ENCODE results near the gene MEIOSIN. TPM values are rescaled to one million over a fixed set of nuclear protein-coding genes. Genes with fewer than 3 reads are reported as not detected.

MEIOSIN gene
- total and polyA plus RNA-seq, 2 of the 13 experiments (the other 11 are each of a cell fraction or from before 2014, with no cell fraction given): not detected

DNA sequence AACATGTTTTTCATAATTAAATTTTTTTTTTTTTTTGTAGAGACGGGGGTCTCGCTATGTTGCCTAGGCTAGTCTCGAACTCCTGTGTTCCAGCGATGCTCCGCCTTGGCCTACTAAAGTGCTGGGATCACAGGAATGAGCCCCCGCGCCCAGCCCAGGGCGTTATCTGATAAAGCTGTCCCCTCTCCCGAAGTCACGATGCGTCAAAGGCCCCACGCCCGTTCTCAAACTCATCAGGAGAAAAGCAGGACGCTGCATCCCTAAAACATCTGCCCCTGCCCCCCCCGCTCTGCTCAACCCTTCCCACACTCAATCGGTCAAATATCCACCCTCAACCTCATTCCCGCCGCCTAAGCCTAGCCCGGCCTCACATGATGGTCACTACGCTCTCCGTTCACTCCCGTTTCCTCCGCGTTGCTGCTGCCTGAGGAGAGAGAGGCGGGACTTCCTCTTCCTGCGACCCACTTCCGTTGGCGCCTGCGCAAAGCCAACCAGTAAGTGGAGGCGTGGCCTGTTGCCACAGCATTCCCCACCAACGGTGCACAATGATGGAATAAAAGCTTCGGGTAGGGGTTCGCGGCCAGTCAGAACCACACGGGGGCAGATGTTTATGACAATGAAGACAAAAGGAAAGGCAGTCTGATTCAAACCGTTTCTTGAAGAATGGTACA is 41.6 kb upstream of the MEIOSIN start, which contains the start of gene SNRPD2 (continued):
- TF ChIP-seq, protein P1, sequence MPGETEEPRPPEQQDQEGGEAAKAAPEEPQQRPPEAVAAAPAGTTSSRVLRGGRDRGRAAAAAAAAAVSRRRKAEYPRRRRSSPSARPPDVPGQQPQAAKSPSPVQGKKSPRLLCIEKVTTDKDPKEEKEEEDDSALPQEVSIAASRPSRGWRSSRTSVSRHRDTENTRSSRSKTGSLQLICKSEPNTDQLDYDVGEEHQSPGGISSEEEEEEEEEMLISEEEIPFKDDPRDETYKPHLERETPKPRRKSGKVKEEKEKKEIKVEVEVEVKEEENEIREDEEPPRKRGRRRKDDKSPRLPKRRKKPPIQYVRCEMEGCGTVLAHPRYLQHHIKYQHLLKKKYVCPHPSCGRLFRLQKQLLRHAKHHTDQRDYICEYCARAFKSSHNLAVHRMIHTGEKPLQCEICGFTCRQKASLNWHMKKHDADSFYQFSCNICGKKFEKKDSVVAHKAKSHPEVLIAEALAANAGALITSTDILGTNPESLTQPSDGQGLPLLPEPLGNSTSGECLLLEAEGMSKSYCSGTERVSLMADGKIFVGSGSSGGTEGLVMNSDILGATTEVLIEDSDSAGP (CRISPR knock-in tag; IDR thresholded peaks at IDR 0.05; ENCODE audit: borderline replicate concordance): peak; percentile 52; the same call in 1 of the 2 replicates
- TF ChIP-seq, protein P2, sequence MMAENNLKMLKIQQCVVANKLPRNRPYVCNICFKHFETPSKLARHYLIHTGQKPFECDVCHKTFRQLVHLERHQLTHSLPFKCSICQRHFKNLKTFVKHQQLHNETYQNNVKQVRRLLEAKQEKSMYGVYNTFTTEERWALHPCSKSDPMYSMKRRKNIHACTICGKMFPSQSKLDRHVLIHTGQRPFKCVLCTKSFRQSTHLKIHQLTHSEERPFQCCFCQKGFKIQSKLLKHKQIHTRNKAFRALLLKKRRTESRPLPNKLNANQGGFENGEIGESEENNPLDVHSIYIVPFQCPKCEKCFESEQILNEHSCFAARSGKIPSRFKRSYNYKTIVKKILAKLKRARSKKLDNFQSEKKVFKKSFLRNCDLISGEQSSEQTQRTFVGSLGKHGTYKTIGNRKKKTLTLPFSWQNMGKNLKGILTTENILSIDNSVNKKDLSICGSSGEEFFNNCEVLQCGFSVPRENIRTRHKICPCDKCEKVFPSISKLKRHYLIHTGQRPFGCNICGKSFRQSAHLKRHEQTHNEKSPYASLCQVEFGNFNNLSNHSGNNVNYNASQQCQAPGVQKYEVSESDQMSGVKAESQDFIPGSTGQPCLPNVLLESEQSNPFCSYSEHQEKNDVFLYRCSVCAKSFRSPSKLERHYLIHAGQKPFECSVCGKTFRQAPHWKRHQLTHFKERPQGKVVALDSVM (CRISPR knock-in tag; IDR thresholded peaks at IDR 0.05): no peak; the same call in 1 of the 2 replicates
- TF ChIP-seq ZNF136 (CRISPR knock-in tag; IDR thresholded peaks at IDR 0.05; ENCODE audit: low read depth) (no peak), SAP130 (CRISPR knock-in tag; IDR thresholded peaks at IDR 0.05; ENCODE audit: low read depth) (peak; percentile 90), CC2D1A (CRISPR knock-in tag; IDR thresholded peaks at IDR 0.05) (0 out of 2 replicates have a peak, but pooled peaks have one; percentile 53), ZNF205 (CRISPR knock-in tag; IDR thresholded peaks at IDR 0.05) (no peak), IRF2 (CRISPR knock-in tag; IDR thresholded peaks at IDR 0.05) (peak; percentile 60; the same call in 1 of the 2 replicates), HNRNPLL (IDR thresholded peaks at IDR 0.05; ENCODE audit: low read depth, low read length, poor library complexity, severe bottlenecking) (no peak), EED (CRISPR knock-in tag; IDR thresholded peaks at IDR 0.05) (no peak), ZNF546 (CRISPR knock-in tag; conservative IDR thresholded peaks at IDR 0.05) (no peak), ZSCAN20 (CRISPR knock-in tag; IDR thresholded peaks at IDR 0.05; ENCODE audit: borderline replicate concordance) (no peak), SP4 (CRISPR knock-in tag; IDR thresholded peaks at IDR 0.05) (no peak), KDM1A (CRISPR knock-in tag; IDR thresholded peaks at IDR 0.05) (no peak), ZSCAN25 (CRISPR knock-in tag; IDR thresholded peaks at IDR 0.05) (peak; percentile 64), ZNF879 (CRISPR knock-in tag; IDR thresholded peaks at IDR 0.05) (no peak)
- TF ChIP-seq, protein P3, sequence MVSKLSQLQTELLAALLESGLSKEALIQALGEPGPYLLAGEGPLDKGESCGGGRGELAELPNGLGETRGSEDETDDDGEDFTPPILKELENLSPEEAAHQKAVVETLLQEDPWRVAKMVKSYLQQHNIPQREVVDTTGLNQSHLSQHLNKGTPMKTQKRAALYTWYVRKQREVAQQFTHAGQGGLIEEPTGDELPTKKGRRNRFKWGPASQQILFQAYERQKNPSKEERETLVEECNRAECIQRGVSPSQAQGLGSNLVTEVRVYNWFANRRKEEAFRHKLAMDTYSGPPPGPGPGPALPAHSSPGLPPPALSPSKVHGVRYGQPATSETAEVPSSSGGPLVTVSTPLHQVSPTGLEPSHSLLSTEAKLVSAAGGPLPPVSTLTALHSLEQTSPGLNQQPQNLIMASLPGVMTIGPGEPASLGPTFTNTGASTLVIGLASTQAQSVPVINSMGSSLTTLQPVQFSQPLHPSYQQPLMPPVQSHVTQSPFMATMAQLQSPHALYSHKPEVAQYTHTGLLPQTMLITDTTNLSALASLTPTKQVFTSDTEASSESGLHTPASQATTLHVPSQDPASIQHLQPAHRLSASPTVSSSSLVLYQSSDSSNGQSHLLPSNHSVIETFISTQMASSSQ (IDR thresholded peaks at IDR 0.05; ENCODE audit: low read depth): no peak
- TF ChIP-seq, protein P3 (CRISPR knock-in tag; IDR thresholded peaks at IDR 0.05; ENCODE audit: borderline replicate concordance): no peak; the same call in 1 of the 2 replicates
- TF ChIP-seq, protein P4, sequence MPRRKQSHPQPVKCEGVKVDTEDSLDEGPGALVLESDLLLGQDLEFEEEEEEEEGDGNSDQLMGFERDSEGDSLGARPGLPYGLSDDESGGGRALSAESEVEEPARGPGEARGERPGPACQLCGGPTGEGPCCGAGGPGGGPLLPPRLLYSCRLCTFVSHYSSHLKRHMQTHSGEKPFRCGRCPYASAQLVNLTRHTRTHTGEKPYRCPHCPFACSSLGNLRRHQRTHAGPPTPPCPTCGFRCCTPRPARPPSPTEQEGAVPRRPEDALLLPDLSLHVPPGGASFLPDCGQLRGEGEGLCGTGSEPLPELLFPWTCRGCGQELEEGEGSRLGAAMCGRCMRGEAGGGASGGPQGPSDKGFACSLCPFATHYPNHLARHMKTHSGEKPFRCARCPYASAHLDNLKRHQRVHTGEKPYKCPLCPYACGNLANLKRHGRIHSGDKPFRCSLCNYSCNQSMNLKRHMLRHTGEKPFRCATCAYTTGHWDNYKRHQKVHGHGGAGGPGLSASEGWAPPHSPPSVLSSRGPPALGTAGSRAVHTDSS (CRISPR knock-in tag; conservative IDR thresholded peaks at IDR 0.05): no peak
- TF ChIP-seq, protein P5, sequence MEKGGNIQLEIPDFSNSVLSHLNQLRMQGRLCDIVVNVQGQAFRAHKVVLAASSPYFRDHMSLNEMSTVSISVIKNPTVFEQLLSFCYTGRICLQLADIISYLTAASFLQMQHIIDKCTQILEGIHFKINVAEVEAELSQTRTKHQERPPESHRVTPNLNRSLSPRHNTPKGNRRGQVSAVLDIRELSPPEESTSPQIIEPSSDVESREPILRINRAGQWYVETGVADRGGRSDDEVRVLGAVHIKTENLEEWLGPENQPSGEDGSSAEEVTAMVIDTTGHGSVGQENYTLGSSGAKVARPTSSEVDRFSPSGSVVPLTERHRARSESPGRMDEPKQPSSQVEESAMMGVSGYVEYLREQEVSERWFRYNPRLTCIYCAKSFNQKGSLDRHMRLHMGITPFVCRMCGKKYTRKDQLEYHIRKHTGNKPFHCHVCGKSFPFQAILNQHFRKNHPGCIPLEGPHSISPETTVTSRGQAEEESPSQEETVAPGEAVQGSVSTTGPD (CRISPR knock-in tag; IDR thresholded peaks at IDR 0.05): no peak

Measured in HepG2 (cell line).